ENCODE results near the gene ESR1. TPM values are rescaled to one million over a fixed set of nuclear protein-coding genes. Genes with fewer than 3 reads are reported as not detected.

Gene ESR1
- polyA plus RNA-seq, 1 of the 3 experiments (the other 2 are of a cell fraction), result under 0.01 TPM

GRCh38 chr6:152127432-152128165 is 320.1 kb downstream of the ESR1 start:
- no peak overlapping the region for H2AFZ ChIP-seq (ENCODE audit: low read depth)
- no peaks in the 10 kb centered on the region for H3K79me2 ChIP-seq (ENCODE audit: insufficient read depth)
- H3K4me3 ChIP-seq (ENCODE audit: low read depth in 2 of 2, low read length in 1 of 2), result no peak overlapping the region
- no peaks in the 10 kb centered on the region for H3K9me3 ChIP-seq
- H3F3A ChIP-seq (replicated peaks; ENCODE audit: insufficient read depth), result peaks cover 5% of the 10 kb centered on the region
- ChIA-PET CTCF (interaction anchor here (1.6 to 6.4 kb wide), 2 partner anchors 31 to 362 kb away, joined by 5 to 69 read pairs; no protein-coding TSS in a partner anchor), POLR2A (no interaction called here)
- H3K27ac ChIP-seq (ENCODE audit: low read depth in 2 of 2, low read length in 1 of 2), result no peak overlapping the region
- DNase-seq, result no peak
- WGBS (ENCODE audit: low lambda C conversion rate), result 90% methylated on average over 8 of the region's 8 CpGs
- H4K20me1 ChIP-seq (ENCODE audit: insufficient read depth), result no peaks in the 10 kb centered on the region
- no peaks in the 10 kb centered on the region for H3K9me2 ChIP-seq
- TF ChIP-seq PBX3 (IDR thresholded peaks at IDR 0.05) (no peak), REST (IDR thresholded peaks at IDR 0.05; ENCODE audit: low read depth, low read length) (no peak), TCF12 (IDR thresholded peaks at IDR 0.05) (no peak), MEF2A (IDR thresholded peaks at IDR 0.05; ENCODE audit: borderline replicate concordance, low read depth) (no peak), JUND (IDR thresholded peaks at IDR 0.05) (no peak), YY1 (IDR thresholded peaks at IDR 0.05; ENCODE audit: low read depth) (no peak), MXI1 (IDR thresholded peaks at IDR 0.05; ENCODE audit: low read depth, low read length) (no peak), SMC3 (IDR thresholded peaks at IDR 0.05; ENCODE audit: low read depth, low read length) (no peak), SIN3A (IDR thresholded peaks at IDR 0.05; ENCODE audit: borderline replicate concordance, low read depth, low read length) (no peak), USF2 (IDR thresholded peaks at IDR 0.05; ENCODE audit: borderline replicate concordance, low read depth, low read length) (no peak), RCOR1 (IDR thresholded peaks at IDR 0.05; ENCODE audit: low read length) (no peak), USF1 (IDR thresholded peaks at IDR 0.05; ENCODE audit: borderline replicate concordance, low read depth) (no peak), CTCF (IDR thresholded peaks at IDR 0.05) (no peak), TEAD4 (IDR thresholded peaks at IDR 0.05; ENCODE audit: borderline replicate concordance, insufficient read depth) (no peak), RAD21 (IDR thresholded peaks at IDR 0.05; ENCODE audit: low read length) (no peak), EP300 (IDR thresholded peaks at IDR 0.05; ENCODE audit: borderline replicate concordance in 1 of 2, low read depth in 1 of 2, low read length in 1 of 2) (no peak), RXRA (IDR thresholded peaks at IDR 0.05; ENCODE audit: borderline replicate concordance, low read depth) (no peak), POLR2AphosphoS5 (IDR thresholded peaks at IDR 0.05; ENCODE audit: low read depth, low read length) (no peak), FOXM1 (IDR thresholded peaks at IDR 0.05; ENCODE audit: low read depth) (no peak), NRF1 (IDR thresholded peaks at IDR 0.05; ENCODE audit: low read depth, low read length) (no peak)
- no peak overlapping the region for H3K4me2 ChIP-seq
- H3K4me1 ChIP-seq (ENCODE audit: control insufficient read depth in 1 of 2, insufficient read depth in 2 of 2, low read depth in 1 of 2, low read length in 1 of 2), result peaks cover 0 to 2% of the 10 kb centered on the region in 2 experiments; a peak in 1 of 4 replicates
- H3K27me3 ChIP-seq (ENCODE audit: insufficient read depth), result no peaks in the 10 kb centered on the region
- H3K36me3 ChIP-seq (replicated peaks in 1 of 2; ENCODE audit: control insufficient read depth in 1 of 2, insufficient read depth in 2 of 2, low read length in 1 of 2), result peaks cover 59 to 63% of the 10 kb centered on the region in 2 experiments
- H3K9ac ChIP-seq, result no peak overlapping the region

Data from SK-N-SH (cell line).